Measurements from ENCODE around the gene TRABD2B.

The TRABD2B gene

DNA sequence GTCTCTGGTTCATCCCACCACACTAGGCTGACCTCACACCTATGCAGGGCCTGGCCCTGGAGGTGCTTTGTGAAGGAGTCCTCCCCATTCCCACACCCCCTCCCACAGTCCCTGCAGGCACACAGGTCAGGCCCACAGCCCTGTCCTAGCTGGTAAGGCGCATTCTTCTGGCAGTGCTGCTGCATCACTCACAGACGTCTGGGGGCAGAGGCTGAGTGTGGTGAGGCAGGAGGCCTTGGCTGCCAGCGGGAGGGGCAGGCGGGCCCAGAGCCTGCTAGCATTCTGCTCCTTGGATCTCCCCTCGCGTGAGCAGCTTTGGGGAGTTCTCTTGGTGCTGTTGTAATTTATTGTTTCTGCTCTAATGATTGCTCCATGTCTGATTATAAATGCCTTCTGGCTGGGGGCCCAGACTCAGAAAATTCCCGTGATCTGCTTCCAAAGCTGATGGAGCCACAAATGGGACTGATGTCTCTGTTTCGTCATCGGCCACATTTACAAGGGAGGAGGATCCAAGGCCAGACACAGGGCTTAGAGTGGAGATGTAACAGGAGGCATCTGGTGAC, 62.9 kb downstream of the TRABD2B start:
- H3K27me3 ChIP-seq (ENCODE audit: low read length), result no peaks in the 10 kb centered on the region
- no peaks in the 10 kb centered on the region for H3K36me3 ChIP-seq (ENCODE audit: low read length)
- H3F3A ChIP-seq (ENCODE audit: insufficient read depth), result no peaks in the 10 kb centered on the region
- no peaks in the 10 kb centered on the region for H3K79me2 ChIP-seq (ENCODE audit: insufficient read depth, low read length)
- no peak overlapping the region for H3K9ac ChIP-seq (ENCODE audit: low read length)
- H3K9me2 ChIP-seq (replicated peaks; ENCODE audit: insufficient read depth, low read length), result no peaks in the 10 kb centered on the region
- H3K9me3 ChIP-seq (ENCODE audit: insufficient read depth, low read length), result no peaks in the 10 kb centered on the region
- H3K27ac ChIP-seq (ENCODE audit: low read depth, low read length), result no peak overlapping the region
- H3K4me3 ChIP-seq (ENCODE audit: insufficient read depth, low read length, poor library complexity, severe bottlenecking), result no peak overlapping the region
- H2AFZ ChIP-seq (ENCODE audit: low read depth, low read length, severe bottlenecking), result no peak overlapping the region
- TF ChIP-seq EZH2phosphoT487 (conservative IDR thresholded peaks at IDR 0.05; ENCODE audit: low read length) (no peak), CTCF (IDR thresholded peaks at IDR 0.05; ENCODE audit: insufficient read depth, low read length, poor library complexity, severe bottlenecking) (no peak)
- H3K4me2 ChIP-seq (ENCODE audit: low read depth, low read length, poor library complexity, severe bottlenecking), result no peak overlapping the region
- H4K20me1 ChIP-seq (ENCODE audit: low read depth, low read length), result no peaks in the 10 kb centered on the region

- Histone ChIP-seq H3K27ac (ENCODE audit: low read depth, low read length) (no peak overlapping the region), H3K79me2 (ENCODE audit: insufficient read depth, low read length) (no peaks in the 10 kb centered on the region), H3K9me2 (replicated peaks; ENCODE audit: insufficient read depth, low read length) (no peaks in the 10 kb centered on the region), H3K4me3 (ENCODE audit: insufficient read depth, low read length, poor library complexity, severe bottlenecking) (no peak overlapping the region), H2AFZ (ENCODE audit: low read depth, low read length, severe bottlenecking) (no peak overlapping the region), H3F3A (ENCODE audit: insufficient read depth) (no peaks in the 10 kb centered on the region), H3K36me3 (ENCODE audit: low read length) (no peaks in the 10 kb centered on the region), H3K9me3 (ENCODE audit: insufficient read depth, low read length) (no peaks in the 10 kb centered on the region), H3K9ac (ENCODE audit: low read length) (no peak overlapping the region), H3K4me2 (ENCODE audit: low read depth, low read length, poor library complexity, severe bottlenecking) (no peak overlapping the region), H3K27me3 (ENCODE audit: low read length) (no peaks in the 10 kb centered on the region), H4K20me1 (ENCODE audit: low read depth, low read length) (no peaks in the 10 kb centered on the region)
- TF ChIP-seq CTCF (IDR thresholded peaks at IDR 0.05; ENCODE audit: insufficient read depth, low read length, poor library complexity, severe bottlenecking), result no peak
- no peak for TF ChIP-seq EZH2phosphoT487 (conservative IDR thresholded peaks at IDR 0.05; ENCODE audit: low read length)
Measured at GRCh38 chr1:47932743-47933142, 64.4 kb downstream of the TRABD2B start.

DNA sequence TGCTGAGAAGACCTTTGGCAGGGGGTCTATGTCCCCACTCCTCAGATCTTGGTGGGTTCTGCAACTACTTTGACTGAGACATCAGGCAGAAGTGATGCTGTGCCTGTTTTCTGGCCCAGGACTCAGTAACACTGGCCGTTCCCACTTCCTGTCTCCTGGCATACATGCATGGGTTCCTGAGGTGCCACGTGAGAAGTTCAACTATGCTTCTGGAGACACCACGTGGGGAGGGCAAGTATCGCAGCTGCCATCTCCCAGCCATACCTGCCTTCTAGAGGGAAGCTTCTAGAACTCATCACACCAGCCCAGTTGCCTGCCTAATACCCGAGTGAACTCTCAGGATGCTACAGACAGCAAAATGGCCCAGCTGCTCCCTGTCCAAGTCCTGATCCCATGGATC, 65.8 kb downstream of the TRABD2B start:
- Histone ChIP-seq H3K36me3 (ENCODE audit: low read length) (no peaks in the 10 kb centered on the region), H3K79me2 (ENCODE audit: insufficient read depth, low read length) (no peaks in the 10 kb centered on the region), H3F3A (ENCODE audit: insufficient read depth) (no peaks in the 10 kb centered on the region), H3K4me3 (ENCODE audit: insufficient read depth, low read length, poor library complexity, severe bottlenecking) (no peak overlapping the region), H3K9ac (ENCODE audit: low read length) (no peak overlapping the region), H4K20me1 (ENCODE audit: low read depth, low read length) (no peaks in the 10 kb centered on the region), H3K9me2 (replicated peaks; ENCODE audit: insufficient read depth, low read length) (no peaks in the 10 kb centered on the region), H3K4me2 (ENCODE audit: low read depth, low read length, poor library complexity, severe bottlenecking) (no peak overlapping the region), H3K27ac (ENCODE audit: low read depth, low read length) (no peak overlapping the region), H3K27me3 (ENCODE audit: low read length) (no peaks in the 10 kb centered on the region), H2AFZ (ENCODE audit: low read depth, low read length, severe bottlenecking) (no peak overlapping the region), H3K9me3 (ENCODE audit: insufficient read depth, low read length) (no peaks in the 10 kb centered on the region)
- TF ChIP-seq CTCF (IDR thresholded peaks at IDR 0.05; ENCODE audit: insufficient read depth, low read length, poor library complexity, severe bottlenecking) (peak; percentile 25), EZH2phosphoT487 (conservative IDR thresholded peaks at IDR 0.05; ENCODE audit: low read length) (no peak)
